HepG2 (cell line): Measurements from ENCODE around the gene SIAH2. TPM values are rescaled to one million over a fixed set of nuclear protein-coding genes. Genes with fewer than 3 reads are reported as not detected.

Experiments used
- ADNP ChIP-seq: sonication (generic); formaldehyde crosslinking; IDR thresholded peaks from 2 replicates; pipeline ENCODE4 v1.4.0; 2020; ENCODE audit warnings: missing genetic modification reagents
- GABPB1 ChIP-seq: IDR thresholded peaks from 2 replicates; pipeline ENCODE4 v1.6.1; 2016; ENCODE audit warnings: mild to moderate bottlenecking, missing genetic modification reagents, moderate library complexity, missing compliant biosample characterization
- KDM2A ChIP-seq: sonication (generic); formaldehyde crosslinking; IDR thresholded peaks from 2 replicates; pipeline ENCODE4 v1.4.0; 2020; ENCODE audit warnings: low read depth, missing genetic modification reagents, borderline replicate concordance
- KDM5A ChIP-seq: fragments of 200-600 bp; sonication (generic); IDR thresholded peaks from 2 replicates; pipeline ENCODE4 v1.7.0; 2018; ENCODE audit warnings: antibody characterized with exemption, mild to moderate bottlenecking, low read length, borderline replicate concordance
- MZF1 ChIP-seq: sonication (generic); formaldehyde crosslinking; IDR thresholded peaks from 2 replicates; pipeline ENCODE4 v1.8.1; 2023; ENCODE audit warnings: mild to moderate bottlenecking, missing genetic modification reagents, borderline replicate concordance
- NR2F2 ChIP-seq: IDR thresholded peaks from 2 replicates; pipeline ENCODE4 v1.6.1; 2012; ENCODE audit warnings: low read depth, inconsistent platforms, borderline replicate concordance
- POLR2A ChIP-seq, 2 experiments: IDR thresholded peaks; 2 replicates each; pipeline ENCODE4 v1.6.1; 2011; ENCODE audit warnings: low read depth in 2 of 2, low read length in 2 of 2, mild to moderate bottlenecking in 1 of 2, moderate library complexity in 1 of 2; ENCODE audit not compliant: insufficient read depth in 1 of 2
- ZBTB7A ChIP-seq: sonication (generic); formaldehyde crosslinking; IDR thresholded peaks from 2 replicates; pipeline ENCODE4 v1.8.0; 2022; ENCODE audit warnings: mild to moderate bottlenecking, missing genetic modification reagents
- ZNF124 ChIP-seq: sonication (generic); formaldehyde crosslinking; IDR thresholded peaks from 2 replicates; pipeline ENCODE4 v1.4.0; 2020; ENCODE audit warnings: missing genetic modification reagents
- ZNF138 ChIP-seq: sonication (generic); formaldehyde crosslinking; IDR thresholded peaks from 2 replicates; pipeline ENCODE4 v1.5.0; 2020; ENCODE audit warnings: mild to moderate bottlenecking, low read depth, missing genetic modification reagents
- ZNF768 ChIP-seq: sonication (generic); formaldehyde crosslinking; IDR thresholded peaks from 2 replicates; pipeline ENCODE4 v1.4.0; 2020; ENCODE audit warnings: missing genetic modification reagents
- polyA plus RNA-seq, 8 experiments: library from polyadenylated mRNA; depleted of rRNA in 3 of 8; stranded (reverse) in 7 of 8; unstranded in 1 of 8; fragments of >200 nt; fragmentation: Illumina TruSeq in 4 of 8; extraction: Trizol in 4 of 8; gene quantifications; 2 replicates each; pipeline versions ENCODE4 v1.2.1 to v1.2.3, GENCODE V29; 2011 to 2016; ENCODE audit warnings: low read depth in 4 of 8, missing spikeins in 1 of 8, mixed read lengths in 1 of 8; ENCODE audit not compliant: insufficient read depth in 1 of 8
- total RNA-seq, 5 experiments: library from RNA; depleted of rRNA; stranded (reverse); fragments of >200 nt; fragmentation: Illumina TruSeq; extraction: Trizol; gene quantifications; 2 replicates each; pipeline ENCODE4 v1.2.3, GENCODE V29; 2016; ENCODE audit warnings: low read depth in 1 of 5
- TF ChIP-seq, protein P1 (sequence below): IDR thresholded peaks from 2 replicates; pipeline ENCODE4 v1.6.1; 2012; ENCODE audit warnings: low read depth, low read length, improper control_type of control experiment
- TF ChIP-seq, protein P2 (sequence below): sonication (generic); formaldehyde crosslinking; IDR thresholded peaks from 2 replicates; pipeline ENCODE4 v1.9.0; 2021; ENCODE audit warnings: missing genetic modification reagents, borderline replicate concordance
- TF ChIP-seq, protein P3 (sequence below): sonication (generic); formaldehyde crosslinking; IDR thresholded peaks from 2 replicates; pipeline ENCODE4 v1.4.0; 2020; ENCODE audit warnings: low read depth, missing genetic modification reagents
- TF ChIP-seq, protein P4 (sequence below): sonication (generic); formaldehyde crosslinking; IDR thresholded peaks from 2 replicates; pipeline ENCODE4 v1.5.1; 2020; ENCODE audit warnings: missing genetic modification reagents, mild to moderate bottlenecking, borderline replicate concordance
- TF ChIP-seq, protein P5 (sequence below): sonication (generic); formaldehyde crosslinking; IDR thresholded peaks from 2 replicates; pipeline ENCODE4 v1.8.0; 2022; ENCODE audit warnings: mild to moderate bottlenecking, missing genetic modification reagents; ENCODE audit not compliant: insufficient replicate concordance

SIAH2 gene
- total and polyA plus RNA-seq, 2 of the 13 experiments (the other 11 are each of a cell fraction or from before 2014, with no cell fraction given): 71.8 to 117 TPM

DNA sequence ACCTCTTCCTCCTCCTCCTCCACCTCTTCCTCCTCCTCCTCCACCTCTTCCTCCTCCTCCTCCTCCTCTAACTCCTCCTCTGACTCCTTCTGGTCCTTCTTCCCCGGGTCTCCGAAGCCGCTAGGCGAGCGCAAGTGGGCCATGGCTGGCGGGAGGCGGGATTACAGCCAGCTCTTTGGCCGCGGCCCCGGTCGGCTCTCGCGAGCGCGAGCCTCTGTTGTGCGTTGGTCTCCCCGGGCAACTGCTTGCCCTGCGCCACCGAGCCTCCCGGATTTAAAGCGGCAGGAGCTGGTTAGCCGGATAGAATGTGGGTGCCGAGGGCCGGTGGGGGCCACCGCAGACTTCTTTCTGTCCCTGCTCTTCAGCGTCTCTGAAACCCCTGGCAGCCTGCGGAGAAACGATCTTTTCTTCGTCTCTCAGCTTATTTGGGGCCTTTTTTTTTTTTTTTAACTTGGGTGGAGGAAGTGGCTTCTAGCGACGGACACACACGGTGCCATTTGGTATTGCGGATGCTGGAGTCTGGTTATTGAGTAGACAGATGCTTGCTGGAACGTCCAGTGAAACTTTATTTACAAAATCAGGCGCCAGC, 59.1 kb downstream of the SIAH2 start, which contains the start of gene ERICH6 (continued):
- TF ChIP-seq, protein P1, sequence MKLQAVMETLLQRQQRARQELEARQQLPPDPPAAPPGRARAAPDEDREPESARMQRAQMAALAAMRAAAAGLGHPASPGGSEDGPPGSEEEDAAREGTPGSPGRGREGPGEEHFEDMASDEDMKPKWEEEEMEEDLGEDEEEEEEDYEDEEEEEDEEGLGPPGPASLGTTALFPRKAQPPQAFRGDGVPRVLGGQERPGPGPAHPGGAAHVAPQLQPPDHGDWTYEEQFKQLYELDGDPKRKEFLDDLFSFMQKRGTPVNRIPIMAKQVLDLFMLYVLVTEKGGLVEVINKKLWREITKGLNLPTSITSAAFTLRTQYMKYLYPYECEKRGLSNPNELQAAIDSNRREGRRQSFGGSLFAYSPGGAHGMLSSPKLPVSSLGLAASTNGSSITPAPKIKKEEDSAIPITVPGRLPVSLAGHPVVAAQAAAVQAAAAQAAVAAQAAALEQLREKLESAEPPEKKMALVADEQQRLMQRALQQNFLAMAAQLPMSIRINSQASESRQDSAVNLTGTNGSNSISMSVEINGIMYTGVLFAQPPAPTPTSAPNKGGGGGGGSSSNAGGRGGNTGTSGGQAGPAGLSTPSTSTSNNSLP: 0 out of 2 replicates have a peak, but pooled peaks have one; percentile 34
- TF ChIP-seq GABPB1 (CRISPR knock-in tag): peak; percentile 55; the same call in 1 of the 2 replicates
- TF ChIP-seq, protein P2, sequence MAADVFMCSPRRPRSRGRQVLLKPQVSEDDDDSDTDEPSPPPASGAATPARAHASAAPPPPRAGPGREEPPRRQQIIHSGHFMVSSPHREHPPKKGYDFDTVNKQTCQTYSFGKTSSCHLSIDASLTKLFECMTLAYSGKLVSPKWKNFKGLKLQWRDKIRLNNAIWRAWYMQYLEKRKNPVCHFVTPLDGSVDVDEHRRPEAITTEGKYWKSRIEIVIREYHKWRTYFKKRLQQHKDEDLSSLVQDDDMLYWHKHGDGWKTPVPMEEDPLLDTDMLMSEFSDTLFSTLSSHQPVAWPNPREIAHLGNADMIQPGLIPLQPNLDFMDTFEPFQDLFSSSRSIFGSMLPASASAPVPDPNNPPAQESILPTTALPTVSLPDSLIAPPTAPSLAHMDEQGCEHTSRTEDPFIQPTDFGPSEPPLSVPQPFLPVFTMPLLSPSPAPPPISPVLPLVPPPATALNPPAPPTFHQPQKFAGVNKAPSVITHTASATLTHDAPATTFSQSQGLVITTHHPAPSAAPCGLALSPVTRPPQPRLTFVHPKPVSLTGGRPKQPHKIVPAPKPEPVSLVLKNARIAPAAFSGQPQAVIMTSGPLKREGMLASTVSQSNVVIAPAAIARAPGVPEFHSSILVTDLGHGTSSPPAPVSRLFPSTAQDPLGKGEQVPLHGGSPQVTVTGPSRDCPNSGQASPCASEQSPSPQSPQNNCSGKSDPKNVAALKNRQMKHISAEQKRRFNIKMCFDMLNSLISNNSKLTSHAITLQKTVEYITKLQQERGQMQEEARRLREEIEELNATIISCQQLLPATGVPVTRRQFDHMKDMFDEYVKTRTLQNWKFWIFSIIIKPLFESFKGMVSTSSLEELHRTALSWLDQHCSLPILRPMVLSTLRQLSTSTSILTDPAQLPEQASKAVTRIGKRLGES: no peak
- no peak for TF ChIP-seq ZNF138 (CRISPR knock-in tag)
- no peak for TF ChIP-seq ZNF768 (CRISPR knock-in tag)
- TF ChIP-seq MZF1 (CRISPR knock-in tag): no peak
- no peak for TF ChIP-seq ZNF124
- TF ChIP-seq, protein P3, sequence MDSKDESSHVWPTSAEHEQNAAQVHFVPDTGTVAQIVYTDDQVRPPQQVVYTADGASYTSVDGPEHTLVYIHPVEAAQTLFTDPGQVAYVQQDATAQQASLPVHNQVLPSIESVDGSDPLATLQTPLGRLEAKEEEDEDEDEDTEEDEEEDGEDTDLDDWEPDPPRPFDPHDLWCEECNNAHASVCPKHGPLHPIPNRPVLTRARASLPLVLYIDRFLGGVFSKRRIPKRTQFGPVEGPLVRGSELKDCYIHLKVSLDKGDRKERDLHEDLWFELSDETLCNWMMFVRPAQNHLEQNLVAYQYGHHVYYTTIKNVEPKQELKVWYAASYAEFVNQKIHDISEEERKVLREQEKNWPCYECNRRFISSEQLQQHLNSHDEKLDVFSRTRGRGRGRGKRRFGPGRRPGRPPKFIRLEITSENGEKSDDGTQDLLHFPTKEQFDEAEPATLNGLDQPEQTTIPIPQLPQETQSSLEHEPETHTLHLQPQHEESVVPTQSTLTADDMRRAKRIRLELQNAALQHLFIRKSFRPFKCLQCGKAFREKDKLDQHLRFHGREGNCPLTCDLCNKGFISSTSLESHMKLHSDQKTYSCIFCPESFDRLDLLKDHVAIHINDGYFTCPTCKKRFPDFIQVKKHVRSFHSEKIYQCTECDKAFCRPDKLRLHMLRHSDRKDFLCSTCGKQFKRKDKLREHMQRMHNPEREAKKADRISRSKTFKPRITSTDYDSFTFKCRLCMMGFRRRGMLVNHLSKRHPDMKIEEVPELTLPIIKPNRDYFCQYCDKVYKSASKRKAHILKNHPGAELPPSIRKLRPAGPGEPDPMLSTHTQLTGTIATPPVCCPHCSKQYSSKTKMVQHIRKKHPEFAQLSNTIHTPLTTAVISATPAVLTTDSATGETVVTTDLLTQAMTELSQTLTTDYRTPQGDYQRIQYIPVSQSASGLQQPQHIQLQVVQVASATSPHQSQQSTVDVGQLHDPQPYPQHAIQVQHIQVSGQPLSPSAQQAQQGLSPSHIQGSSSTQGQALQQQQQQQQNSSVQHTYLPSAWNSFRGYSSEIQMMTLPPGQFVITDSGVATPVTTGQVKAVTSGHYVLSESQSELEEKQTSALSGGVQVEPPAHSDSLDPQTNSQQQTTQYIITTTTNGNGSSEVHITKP (CRISPR knock-in tag): no peak
- TF ChIP-seq, protein P4, sequence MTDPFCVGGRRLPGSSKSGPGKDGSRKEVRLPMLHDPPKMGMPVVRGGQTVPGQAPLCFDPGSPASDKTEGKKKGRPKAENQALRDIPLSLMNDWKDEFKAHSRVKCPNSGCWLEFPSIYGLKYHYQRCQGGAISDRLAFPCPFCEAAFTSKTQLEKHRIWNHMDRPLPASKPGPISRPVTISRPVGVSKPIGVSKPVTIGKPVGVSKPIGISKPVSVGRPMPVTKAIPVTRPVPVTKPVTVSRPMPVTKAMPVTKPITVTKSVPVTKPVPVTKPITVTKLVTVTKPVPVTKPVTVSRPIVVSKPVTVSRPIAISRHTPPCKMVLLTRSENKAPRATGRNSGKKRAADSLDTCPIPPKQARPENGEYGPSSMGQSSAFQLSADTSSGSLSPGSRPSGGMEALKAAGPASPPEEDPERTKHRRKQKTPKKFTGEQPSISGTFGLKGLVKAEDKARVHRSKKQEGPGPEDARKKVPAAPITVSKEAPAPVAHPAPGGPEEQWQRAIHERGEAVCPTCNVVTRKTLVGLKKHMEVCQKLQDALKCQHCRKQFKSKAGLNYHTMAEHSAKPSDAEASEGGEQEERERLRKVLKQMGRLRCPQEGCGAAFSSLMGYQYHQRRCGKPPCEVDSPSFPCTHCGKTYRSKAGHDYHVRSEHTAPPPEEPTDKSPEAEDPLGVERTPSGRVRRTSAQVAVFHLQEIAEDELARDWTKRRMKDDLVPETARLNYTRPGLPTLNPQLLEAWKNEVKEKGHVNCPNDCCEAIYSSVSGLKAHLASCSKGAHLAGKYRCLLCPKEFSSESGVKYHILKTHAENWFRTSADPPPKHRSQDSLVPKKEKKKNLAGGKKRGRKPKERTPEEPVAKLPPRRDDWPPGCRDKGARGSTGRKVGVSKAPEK (CRISPR knock-in tag): 0 out of 2 replicates have a peak, but pooled peaks have one; percentile 49
- TF ChIP-seq KDM5A: peak; percentile 21; the same call in 1 of the 2 replicates
- TF ChIP-seq POLR2A (IDR thresholded peaks at IDR 0.05; ENCODE audit: insufficient read depth in 1 of 2, low read depth in 2 of 2, low read length in 2 of 2): peak; percentile 48 to 55; a peak in 3 of 4 replicates
- TF ChIP-seq, protein P5, sequence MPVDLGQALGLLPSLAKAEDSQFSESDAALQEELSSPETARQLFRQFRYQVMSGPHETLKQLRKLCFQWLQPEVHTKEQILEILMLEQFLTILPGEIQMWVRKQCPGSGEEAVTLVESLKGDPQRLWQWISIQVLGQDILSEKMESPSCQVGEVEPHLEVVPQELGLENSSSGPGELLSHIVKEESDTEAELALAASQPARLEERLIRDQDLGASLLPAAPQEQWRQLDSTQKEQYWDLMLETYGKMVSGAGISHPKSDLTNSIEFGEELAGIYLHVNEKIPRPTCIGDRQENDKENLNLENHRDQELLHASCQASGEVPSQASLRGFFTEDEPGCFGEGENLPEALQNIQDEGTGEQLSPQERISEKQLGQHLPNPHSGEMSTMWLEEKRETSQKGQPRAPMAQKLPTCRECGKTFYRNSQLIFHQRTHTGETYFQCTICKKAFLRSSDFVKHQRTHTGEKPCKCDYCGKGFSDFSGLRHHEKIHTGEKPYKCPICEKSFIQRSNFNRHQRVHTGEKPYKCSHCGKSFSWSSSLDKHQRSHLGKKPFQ (CRISPR knock-in tag): no peak
- no peak for TF ChIP-seq ADNP (CRISPR knock-in tag)
- peak; percentile 49; the same call in 1 of the 2 replicates for TF ChIP-seq KDM2A (CRISPR knock-in tag)
- TF ChIP-seq ZBTB7A (CRISPR knock-in tag): 0 out of 2 replicates have a peak, but pooled peaks have one; percentile 0
- TF ChIP-seq NR2F2: no peak
